Gastroesophageal sphincter (tissue), 3 donors: Measurements from ENCODE around the gene RALY.

Experiments
- EP300 ChIP-seq: sonication (generic); formaldehyde crosslinking; IDR thresholded peaks from one replicate; pipeline ENCODE4 v1.6.1; 2017; ENCODE audit warnings: antibody characterized with exemption, mild to moderate bottlenecking
- POLR2A ChIP-seq, 2 donors: fragments of 450-650 bp; IDR thresholded peaks; one replicate each; pipeline ENCODE4 v1.6.1; 2017; ENCODE audit warnings: antibody characterized with exemption in 2 of 2, mild to moderate bottlenecking in 2 of 2, moderate library complexity in 1 of 2
- POLR2AphosphoS5 ChIP-seq: sonication (generic); formaldehyde crosslinking; IDR thresholded peaks from one replicate; pipeline ENCODE4 v1.6.1; 2017; ENCODE audit warnings: antibody characterized with exemption
- TF ChIP-seq, protein P1 (sequence below), 4 experiments: fragments of 200-600 bp in 2 of 4; fragments of 450-650 bp in 2 of 4; sonication (generic) in 1 of 4; IDR thresholded peaks; one replicate each; pipeline ENCODE4 v1.5.1; 2017 to 2019; ENCODE audit warnings: antibody characterized with exemption in 4 of 4, mild to moderate bottlenecking in 2 of 4, moderate library complexity in 2 of 4

DNA sequence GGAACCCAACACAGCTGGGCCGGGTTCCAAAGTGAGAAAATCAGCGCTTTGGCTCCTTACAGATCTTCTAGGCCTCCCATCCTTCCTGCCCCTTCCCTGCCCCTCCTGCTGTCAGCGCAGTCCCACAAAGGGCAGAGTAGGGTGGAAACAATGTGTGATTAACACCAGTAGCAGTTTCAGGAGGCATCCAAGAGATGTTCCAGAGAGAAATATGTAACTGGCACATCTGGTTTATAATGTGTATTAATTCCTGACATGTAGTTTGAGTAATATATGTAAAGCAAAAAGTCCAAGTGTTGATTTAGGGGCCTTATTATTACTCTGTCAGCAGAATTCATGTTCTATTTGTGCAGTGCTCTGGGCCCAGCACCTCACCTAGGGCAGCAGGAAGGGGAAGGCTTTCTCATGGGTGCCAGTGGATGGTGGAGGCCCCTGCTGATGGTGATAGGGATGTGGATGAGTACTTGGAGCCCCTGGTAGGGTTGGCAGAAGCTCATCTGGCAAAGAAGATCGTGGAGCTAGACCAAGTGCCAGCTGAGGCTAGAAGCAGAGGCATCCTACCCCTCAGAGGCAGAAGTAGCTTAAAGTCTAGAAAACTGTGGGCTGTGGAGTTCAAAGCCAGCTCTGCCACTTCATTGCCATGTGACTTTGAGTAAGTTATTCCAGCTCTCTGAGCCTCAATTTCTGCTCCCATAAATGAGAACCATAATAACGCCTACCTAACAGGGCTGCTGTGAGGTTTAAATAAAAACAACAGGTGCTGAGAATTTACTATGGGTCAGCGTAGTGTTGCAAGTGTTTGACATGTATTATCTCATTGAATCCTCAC lies 22.4 kb upstream of the RALY start:
- TF ChIP-seq EP300, result no peak
- no peak for TF ChIP-seq POLR2A (IDR thresholded peaks at IDR 0.05)
- TF ChIP-seq, protein P1, sequence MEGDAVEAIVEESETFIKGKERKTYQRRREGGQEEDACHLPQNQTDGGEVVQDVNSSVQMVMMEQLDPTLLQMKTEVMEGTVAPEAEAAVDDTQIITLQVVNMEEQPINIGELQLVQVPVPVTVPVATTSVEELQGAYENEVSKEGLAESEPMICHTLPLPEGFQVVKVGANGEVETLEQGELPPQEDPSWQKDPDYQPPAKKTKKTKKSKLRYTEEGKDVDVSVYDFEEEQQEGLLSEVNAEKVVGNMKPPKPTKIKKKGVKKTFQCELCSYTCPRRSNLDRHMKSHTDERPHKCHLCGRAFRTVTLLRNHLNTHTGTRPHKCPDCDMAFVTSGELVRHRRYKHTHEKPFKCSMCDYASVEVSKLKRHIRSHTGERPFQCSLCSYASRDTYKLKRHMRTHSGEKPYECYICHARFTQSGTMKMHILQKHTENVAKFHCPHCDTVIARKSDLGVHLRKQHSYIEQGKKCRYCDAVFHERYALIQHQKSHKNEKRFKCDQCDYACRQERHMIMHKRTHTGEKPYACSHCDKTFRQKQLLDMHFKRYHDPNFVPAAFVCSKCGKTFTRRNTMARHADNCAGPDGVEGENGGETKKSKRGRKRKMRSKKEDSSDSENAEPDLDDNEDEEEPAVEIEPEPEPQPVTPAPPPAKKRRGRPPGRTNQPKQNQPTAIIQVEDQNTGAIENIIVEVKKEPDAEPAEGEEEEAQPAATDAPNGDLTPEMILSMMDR (IDR thresholded peaks at IDR 0.05), result no peak
- no peak for TF ChIP-seq POLR2AphosphoS5
